Neural cell (in vitro differentiated cells): ENCODE results near the gene RBM43. TPM values are rescaled to one million over a fixed set of nuclear protein-coding genes. Genes with fewer than 3 reads are reported as not detected.
A peak's percentile ranks its signal among the peaks of the same experiment; 100 is the strongest.

Source experiments
- H2AFZ ChIP-seq: fragments of 200-600, 300-800 bp; sonication (generic), shearing (Covaris generic); 2 replicates; pipeline ENCODE4 v1.6.0; 2014; ENCODE audit warnings: low read depth, mild to moderate bottlenecking, antibody characterized with exemption, low read length, moderate library complexity
- H3F3A ChIP-seq: fragments of 200-600 bp; shearing (Covaris generic); 2 replicates; pipeline ENCODE4 v1.6.1; 2016; ENCODE audit warnings: mild to moderate bottlenecking, moderate library complexity, mixed read lengths, antibody characterized with exemption, low read length; ENCODE audit not compliant: insufficient read depth, poor library complexity, severe bottlenecking
- H3K27ac ChIP-seq: fragments of 200-600, 300-800 bp; sonication (generic), shearing (Covaris generic); 2 replicates; pipeline ENCODE4 v1.5.1; 2014; ENCODE audit warnings: mild to moderate bottlenecking, low read length, moderate library complexity
- H3K27me3 ChIP-seq: fragments of 300-800, 200-600 bp; sonication (generic), shearing (Covaris generic); 2 replicates; pipeline ENCODE4 v1.6.0; 2014; ENCODE audit warnings: mild to moderate bottlenecking, low read depth, low read length, moderate library complexity; ENCODE audit not compliant: insufficient read depth
- H3K36me3 ChIP-seq: fragments of 300-800, 200-600 bp; sonication (generic), shearing (Covaris generic); 2 replicates; pipeline ENCODE4 v1.5.1; 2014; ENCODE audit warnings: mild to moderate bottlenecking, antibody characterized with exemption, low read length, moderate library complexity; ENCODE audit not compliant: insufficient read depth
- H3K4me2 ChIP-seq: fragments of 300-800, 200-600 bp; sonication (generic), shearing (Covaris generic); 2 replicates; pipeline ENCODE4 v1.6.0; 2014; ENCODE audit warnings: mild to moderate bottlenecking, low read length
- H3K4me3 ChIP-seq: fragments of 300-800, 200-600 bp; sonication (generic), shearing (Covaris generic); 2 replicates; pipeline ENCODE4 v1.5.1; 2014; ENCODE audit warnings: mild to moderate bottlenecking, low read length, moderate library complexity
- H3K79me2 ChIP-seq: fragments of 200-600 bp; shearing (Covaris generic); replicated peaks from 2 replicates; pipeline ENCODE4 v1.6.0; 2014; ENCODE audit warnings: mild to moderate bottlenecking, low read length, moderate library complexity; ENCODE audit not compliant: insufficient read depth
- H3K9ac ChIP-seq: fragments of 300-800, 200-600 bp; sonication (generic), shearing (Covaris generic); 2 replicates; pipeline ENCODE4 v1.6.1; 2016; ENCODE audit warnings: mild to moderate bottlenecking, low read length, mixed read lengths
- H3K9me2 ChIP-seq: fragments of 200-600 bp; shearing (Covaris generic); 2 replicates; pipeline ENCODE4 v1.6.1; 2016; ENCODE audit warnings: mild to moderate bottlenecking, low read length, mixed read lengths; ENCODE audit not compliant: insufficient read depth
- H3K9me3 ChIP-seq: fragments of 200-600, 300-800 bp; sonication (generic), shearing (Covaris generic); 2 replicates; pipeline ENCODE4 v1.6.1; 2016; ENCODE audit warnings: mild to moderate bottlenecking, mixed run types, low read length, moderate library complexity, mixed read lengths
- H4K20me1 ChIP-seq: fragments of 200-600 bp; shearing (Covaris generic); 2 replicates; pipeline ENCODE4 v1.6.1; 2016; ENCODE audit warnings: mild to moderate bottlenecking, mixed run types; ENCODE audit not compliant: insufficient read depth
- CTCF ChIP-seq: fragments of 450-650 bp; IDR thresholded peaks from 2 replicates; pipeline ENCODE4 v1.5.1; 2014; ENCODE audit warnings: antibody characterized with exemption, mild to moderate bottlenecking, moderate library complexity; ENCODE audit not compliant: poor library complexity, severe bottlenecking
- EP300 ChIP-seq: fragments of 450-650 bp; conservative IDR thresholded peaks from 2 replicates; pipeline ENCODE4 v1.6.1; 2014; ENCODE audit warnings: antibody characterized with exemption, mild to moderate bottlenecking, moderate library complexity; ENCODE audit not compliant: poor library complexity, severe bottlenecking
- EZH2 ChIP-seq: fragments of 200-600, 300-800 bp; shearing (Covaris generic), sonication (generic); IDR thresholded peaks from 2 replicates; pipeline ENCODE4 v1.6.1; 2014; ENCODE audit warnings: antibody characterized with exemption, low read length, borderline replicate concordance, mild to moderate bottlenecking; ENCODE audit not compliant: insufficient read depth, poor library complexity, severe bottlenecking
- MXI1 ChIP-seq: fragments of 450-650 bp; conservative IDR thresholded peaks from 2 replicates; pipeline ENCODE4 v1.6.1; 2014; ENCODE audit warnings: antibody characterized with exemption, mild to moderate bottlenecking; ENCODE audit not compliant: poor library complexity, severe bottlenecking
- POLR2AphosphoS5 ChIP-seq: IDR thresholded peaks from 2 replicates; pipeline ENCODE4 v1.6.1; 2012
- RAD21 ChIP-seq: fragments of 450-650 bp; conservative IDR thresholded peaks from 2 replicates; pipeline ENCODE4 v1.6.1; 2014; ENCODE audit warnings: antibody characterized with exemption, mild to moderate bottlenecking, moderate library complexity
- REST ChIP-seq: IDR thresholded peaks from 2 replicates; pipeline ENCODE4 v1.6.1; 2012; ENCODE audit warnings: borderline replicate concordance
- SMC3 ChIP-seq: fragments of 450-650 bp; conservative IDR thresholded peaks from 2 replicates; pipeline ENCODE4 v1.6.1; 2014; ENCODE audit warnings: antibody characterized with exemption, mild to moderate bottlenecking, moderate library complexity; ENCODE audit not compliant: poor library complexity
- TAF1 ChIP-seq: IDR thresholded peaks from 2 replicates; pipeline ENCODE4 v1.6.1; 2012; ENCODE audit warnings: low read depth
- polyA plus RNA-seq: library from polyadenylated mRNA; depleted of rRNA; stranded (reverse); fragments of >200 nt; gene quantifications from 2 replicates; pipeline ENCODE4 v1.2.3, GENCODE V29; 2014

RBM43 gene
- polyA plus RNA-seq, 1 donor from 2014 or later, result not detected

DNA sequence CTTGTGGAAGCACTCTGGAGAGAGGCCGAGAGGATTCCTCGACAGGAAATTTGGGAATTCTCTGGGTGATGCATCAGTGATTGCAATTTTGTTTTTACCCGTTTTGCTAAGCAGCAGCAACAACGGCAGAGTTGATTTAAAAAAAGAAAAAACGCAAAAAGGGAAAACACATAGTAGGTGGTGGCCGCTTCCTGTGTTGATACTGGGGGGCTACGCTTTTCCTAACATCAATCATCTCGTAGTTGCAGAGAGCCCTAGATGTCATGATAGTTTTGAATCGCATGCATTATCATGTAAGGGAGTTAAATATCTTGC lies 271 bp upstream of the RBM43 start:
- Histone ChIP-seq H3K36me3 (no peaks in the 10 kb centered on the region), H3K79me2 (no peaks in the 10 kb centered on the region), H2AFZ (no peak overlapping the region), H4K20me1 (no peaks in the 10 kb centered on the region), H3K9ac (no peak overlapping the region), H3K4me2 (no peak overlapping the region), H3K9me3 (no peaks in the 10 kb centered on the region), H3K27me3 (no peaks in the 10 kb centered on the region), H3K9me2 (no peaks in the 10 kb centered on the region), H3K27ac (no peak overlapping the region), H3F3A (no peaks in the 10 kb centered on the region), H3K4me3 (peak overlapping the region; percentile 28)
- TF ChIP-seq POLR2AphosphoS5 (no peak), REST (no peak), SMC3 (no peak), RAD21 (no peak), CTCF (no peak), EP300 (no peak), TAF1 (no peak), MXI1 (no peak), EZH2 (no peak)

- H3K4me3 ChIP-seq, result no peak overlapping the region
- H3K79me2 ChIP-seq, result no peaks in the 10 kb centered on the region
- H4K20me1 ChIP-seq, result no peaks in the 10 kb centered on the region
- TF ChIP-seq RAD21 (no peak), MXI1 (no peak), EZH2 (no peak), TAF1 (no peak), CTCF (no peak), SMC3 (no peak), REST (no peak), POLR2AphosphoS5 (no peak), EP300 (no peak)
- H3K27ac ChIP-seq, result no peak overlapping the region
- H3K27me3 ChIP-seq, result no peaks in the 10 kb centered on the region
- no peak overlapping the region for H3K4me2 ChIP-seq
- no peaks in the 10 kb centered on the region for H3F3A ChIP-seq
- H2AFZ ChIP-seq, result no peak overlapping the region
- H3K36me3 ChIP-seq, result no peaks in the 10 kb centered on the region
- H3K9me2 ChIP-seq, result no peaks in the 10 kb centered on the region
- H3K9me3 ChIP-seq, result no peaks in the 10 kb centered on the region
- H3K9ac ChIP-seq, result no peak overlapping the region
Measured at GRCh38 chr2:151260573-151261230, 961 bp downstream of the RBM43 start.
